SHP77 (cell line): ENCODE data around the gene IGFBPL1.

Source experiments
- DNase-seq, 2 experiments: peaks; one replicate each; lab custom pipeline; 2025; lab: John Stamatoyannopoulos, UW

IGFBPL1 gene

GRCh38 chr9:38432922-38433510 lies 8.8 kb upstream of the IGFBPL1 start:
- peak in 1 of 2 experiments; percentile 2 for DNase-seq

DNA sequence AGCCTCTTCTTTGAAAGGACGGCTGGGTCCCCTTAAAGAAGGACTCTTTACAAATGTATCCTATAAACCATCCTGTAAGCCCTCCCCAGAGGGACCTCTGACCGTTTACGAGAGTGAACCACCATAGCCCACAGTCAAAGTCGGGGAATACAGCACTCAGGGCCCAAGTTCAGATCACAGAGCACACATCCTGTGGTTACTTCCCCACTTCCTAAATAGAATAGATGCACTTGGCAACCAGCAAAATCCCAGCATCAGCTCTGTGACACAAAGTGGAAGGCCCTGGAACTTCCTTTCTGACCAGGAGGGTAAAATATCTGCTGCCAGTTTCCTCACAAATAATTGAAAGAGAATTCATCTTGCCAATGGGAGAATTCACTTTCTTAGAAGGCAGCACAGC lies 6.9 kb upstream of the IGFBPL1 start:
- no peak for DNase-seq

DNA sequence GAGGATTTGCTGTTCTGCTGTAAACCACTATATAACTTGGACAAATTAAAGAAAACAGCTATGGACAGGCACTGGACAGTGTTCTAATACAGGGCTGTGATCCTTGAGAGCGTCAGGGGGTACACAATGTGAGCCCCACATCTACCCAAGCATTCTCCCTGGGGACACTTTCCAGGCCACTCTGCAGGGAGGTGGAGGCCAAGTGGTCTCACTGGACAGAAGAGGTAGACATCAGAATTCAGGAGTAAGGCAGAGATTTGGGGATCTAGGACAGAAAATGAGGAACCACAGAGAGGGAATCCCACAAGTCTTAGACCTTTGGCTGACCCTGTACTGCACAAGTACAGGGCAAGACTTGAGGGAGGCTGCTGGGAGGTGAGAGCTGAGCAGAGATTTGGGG lies 3.8 kb upstream of the IGFBPL1 start:
- no peak for DNase-seq

DNA sequence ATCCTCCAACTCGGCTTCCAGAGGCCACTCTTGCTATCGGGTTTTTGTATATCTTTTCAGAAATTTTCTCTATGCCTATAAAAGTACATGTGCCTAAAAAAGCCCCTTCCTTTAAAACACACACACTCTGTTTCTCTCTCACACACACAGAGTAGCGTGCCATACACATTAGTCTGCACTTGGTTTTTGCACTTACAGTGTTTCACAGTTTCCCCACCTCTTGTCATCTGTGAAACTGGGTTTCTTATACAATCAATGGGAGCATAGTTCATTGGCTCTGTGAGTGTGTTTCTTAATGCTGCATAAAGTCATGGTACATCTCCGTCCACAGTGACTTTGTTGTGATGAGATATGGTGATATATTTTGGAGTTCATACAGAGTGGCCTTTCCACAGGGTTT lies 664 bp upstream of the IGFBPL1 start:
- no peak for DNase-seq

- no peak for DNase-seq
Measured at GRCh38 chr9:38423273-38423972, 831 bp downstream of the IGFBPL1 start.

- DNase-seq, result no peak
Measured at GRCh38 chr9:38422555-38423260, 1.5 kb downstream of the IGFBPL1 start.

DNA sequence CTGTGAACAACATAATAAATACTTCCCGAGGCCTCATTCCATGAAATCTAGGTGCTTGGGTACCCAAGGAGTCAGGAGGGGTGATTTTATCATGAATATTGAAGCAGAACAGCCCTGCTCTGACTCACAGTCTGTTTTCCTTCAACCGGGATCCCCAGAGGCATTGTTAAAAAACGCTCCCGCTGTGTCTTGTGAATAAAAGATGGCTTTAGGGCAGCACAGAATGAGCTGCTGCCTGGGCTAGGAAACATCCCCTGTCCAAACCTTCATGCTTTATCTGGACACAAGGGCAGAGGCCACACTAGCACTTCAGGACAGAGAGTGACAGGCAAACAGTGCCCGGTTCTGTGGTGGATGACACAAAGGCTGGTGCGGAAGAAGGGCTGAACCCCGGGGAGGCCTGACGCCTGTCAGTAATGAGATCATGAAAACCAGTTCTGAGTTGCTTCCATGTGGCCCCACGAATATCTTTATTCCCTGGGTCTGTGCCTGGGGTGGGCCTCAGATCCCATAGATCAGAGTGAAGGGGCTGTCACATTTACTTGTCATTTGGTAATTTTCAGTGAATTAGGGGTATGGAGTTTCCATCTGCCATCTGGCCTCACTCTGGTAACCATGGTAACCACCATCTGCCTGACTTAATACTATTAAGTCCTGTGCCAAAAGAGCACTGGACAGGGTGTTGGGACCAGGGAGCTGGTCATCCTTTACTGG lies 2.6 kb downstream of the IGFBPL1 start:
- DNase-seq, result no peak

GRCh38 chr9:38419181-38419580 lies 5.1 kb downstream of the IGFBPL1 start:
- no peak for DNase-seq

- DNase-seq, result no peak
Measured at GRCh38 chr9:38418366-38418765, 5.9 kb downstream of the IGFBPL1 start.

GRCh38 chr9:38417003-38417945 lies 7.0 kb downstream of the IGFBPL1 start:
- peak in 1 of 2 experiments; percentile 0 for DNase-seq

- DNase-seq, result no peak
Measured at GRCh38 chr9:38416461-38416860, 7.8 kb downstream of the IGFBPL1 start.

DNA sequence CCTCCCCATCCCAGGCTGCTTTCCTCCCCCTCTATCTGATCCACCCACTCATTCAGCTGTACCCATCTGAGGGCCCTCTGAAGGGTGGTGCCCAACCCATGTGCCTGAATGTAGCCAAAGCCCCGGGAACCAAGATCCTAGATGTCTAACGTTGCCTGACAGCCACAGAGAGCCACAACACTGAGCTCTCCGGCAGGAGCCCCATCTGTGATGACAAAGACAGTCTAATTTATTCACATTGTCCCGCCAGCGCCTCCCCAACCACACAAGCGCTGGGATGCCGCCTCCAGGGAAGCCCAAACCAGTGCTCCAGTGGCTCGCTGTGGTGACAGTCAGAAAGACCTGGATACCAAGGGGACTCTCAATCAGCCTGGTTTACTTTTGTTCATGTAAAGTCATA lies 8.4 kb downstream of the IGFBPL1 start:
- no peak for DNase-seq

DNA sequence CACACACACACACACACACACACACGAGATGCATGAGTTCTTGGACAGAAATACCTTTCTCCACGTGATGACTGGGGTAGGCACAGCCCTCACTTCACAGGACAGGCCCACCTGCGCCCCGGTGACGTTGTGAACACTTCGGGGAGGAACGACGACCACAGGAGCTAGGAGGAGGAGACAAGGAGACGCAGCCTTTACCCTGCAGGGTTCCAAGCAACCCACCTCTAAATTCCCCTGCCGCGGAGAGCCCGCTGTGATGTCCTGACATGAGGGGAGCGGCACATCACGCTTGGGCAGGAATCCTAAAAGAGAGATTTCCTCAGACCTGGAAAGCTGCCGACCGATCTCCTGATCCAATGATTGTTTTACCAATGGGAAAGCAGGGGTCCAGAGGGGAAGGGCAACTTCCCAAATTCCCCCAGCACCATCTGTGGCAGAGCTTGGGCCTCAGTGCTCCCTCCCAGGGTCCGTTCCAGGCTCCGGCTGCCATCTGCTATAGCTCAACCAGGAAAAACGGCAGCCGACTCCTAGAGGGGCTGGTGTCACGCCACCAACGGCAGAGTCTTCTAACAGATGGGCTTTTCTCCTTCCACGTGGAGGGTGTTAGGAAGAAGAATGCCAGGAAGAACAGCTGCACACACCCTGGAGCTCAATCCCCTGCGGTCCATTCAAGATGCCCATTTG lies 10.1 kb downstream of the IGFBPL1 start:
- DNase-seq, result no peak

- DNase-seq, result no peak
Measured at GRCh38 chr9:38413283-38413682, 11.0 kb downstream of the IGFBPL1 start.

DNA sequence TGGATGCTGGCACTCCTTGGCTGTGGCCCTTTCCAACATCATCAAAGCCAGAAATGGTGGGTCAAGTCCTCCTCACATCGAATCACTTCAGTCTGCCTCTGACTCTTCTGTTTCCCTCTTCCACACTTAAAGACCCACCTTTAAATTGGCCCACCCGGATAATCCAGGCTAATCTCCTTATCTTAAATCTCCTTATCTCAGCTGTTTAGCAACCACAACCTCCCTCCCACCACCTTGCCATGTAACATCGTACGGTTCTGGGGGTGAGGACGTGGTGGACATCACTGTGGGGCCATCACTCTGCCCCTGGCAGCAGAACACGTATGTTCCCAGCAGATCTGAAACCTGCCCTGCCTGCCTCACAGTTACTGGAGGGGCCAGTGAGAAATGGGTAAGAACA lies 11.5 kb downstream of the IGFBPL1 start:
- no peak for DNase-seq

DNA sequence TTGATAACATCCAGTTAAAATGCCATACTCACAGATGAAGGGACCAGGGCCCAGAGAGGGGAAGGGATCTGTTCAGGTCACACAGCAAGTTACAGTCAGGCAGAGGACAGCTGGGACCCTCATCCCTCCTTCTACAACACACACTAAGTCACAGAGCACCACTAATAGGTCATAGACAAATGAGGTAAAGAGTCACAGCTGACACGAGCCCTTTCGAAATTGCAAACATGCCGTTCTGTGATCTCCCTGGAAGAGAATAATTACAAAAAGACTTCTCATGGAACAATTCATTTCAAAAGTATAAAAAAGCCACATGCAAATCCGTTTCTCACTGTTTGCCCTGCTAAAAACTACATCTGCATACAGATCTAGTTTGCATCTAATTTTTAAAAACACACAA lies 15.5 kb downstream of the IGFBPL1 start:
- no peak for DNase-seq

DNA sequence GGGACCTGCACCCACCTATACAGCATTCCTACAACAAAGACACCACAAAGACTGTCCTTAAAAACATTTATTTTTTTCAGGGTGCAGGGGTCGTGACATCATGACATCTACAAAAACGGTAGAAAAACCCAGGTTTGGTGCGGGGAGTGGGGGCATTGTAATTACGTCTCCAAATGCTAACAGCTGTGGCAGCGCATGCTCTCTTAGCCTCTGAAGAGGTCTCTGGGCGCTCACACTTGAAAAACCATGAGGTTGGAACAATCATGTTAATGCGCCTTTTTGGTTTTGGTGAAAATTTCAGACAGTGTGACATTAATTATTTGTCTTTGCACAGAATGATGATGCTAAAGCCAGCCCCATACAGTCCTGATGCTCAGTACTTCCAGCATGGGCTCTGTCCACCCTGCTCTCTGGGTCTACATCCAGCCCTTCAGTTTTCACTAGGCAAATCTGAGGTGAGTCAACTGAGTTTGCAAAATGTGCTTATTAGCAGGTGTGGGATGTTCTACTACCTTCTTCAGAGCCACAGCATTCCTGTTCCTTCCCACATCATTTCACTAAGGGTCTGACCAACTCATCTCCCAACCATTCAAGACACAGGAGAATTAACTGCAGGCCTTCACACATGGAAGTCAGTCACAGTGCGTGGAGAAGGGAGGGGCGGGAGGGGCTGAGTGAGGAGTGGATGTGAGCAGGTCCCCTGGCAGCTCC lies 17.6 kb downstream of the IGFBPL1 start:
- no peak for DNase-seq

GRCh38 chr9:38405785-38406184 lies 18.5 kb downstream of the IGFBPL1 start:
- no peak for DNase-seq

- DNase-seq, result no peak
Measured at GRCh38 chr9:38404314-38404713, 19.9 kb downstream of the IGFBPL1 start.

- DNase-seq, result no peak
Measured at GRCh38 chr9:38401994-38402393, 22.3 kb downstream of the IGFBPL1 start.
